H1 (cell line): ENCODE measurements around the gene DUOX1. TPM values are rescaled to one million over a fixed set of nuclear protein-coding genes. Genes with fewer than 3 reads are reported as not detected.

Experiments
- CTCF ChIA-PET: fragments of 300-600 bp; sonication (Branson Sonifier 250); formaldehyde crosslinking; loops from one replicate; lab custom pipeline; 2021; ENCODE audit not compliant: partially characterized antibody; lab: Charles Lee
- POLR2A ChIA-PET: fragments of 300-600 bp; sonication (Branson Sonifier 250); formaldehyde crosslinking; loops from one replicate; lab custom pipeline; 2021; ENCODE audit warnings: inconsistent platforms; ENCODE audit not compliant: partially characterized antibody; lab: Charles Lee
- DNase-seq, 2 experiments: peaks; one replicate each; pipeline versions ENCODE4 v3.0.0 to v3.0.0-alpha.2; 2010 to 2022; ENCODE audit warnings: low spot score in 2 of 2, low read depth in 1 of 2, mixed read lengths in 1 of 2
- FAIRE-seq: peaks from 2 replicates; lab custom pipeline; 2011; peaks lifted over from hg19 to GRCh38; lab: Jason Lieb, UNC
- H2AFZ ChIP-seq: 2 replicates; pipeline ENCODE4 v1.8.1; 2012; ENCODE audit warnings: low read length, inconsistent platforms
- H2AK5ac ChIP-seq: 2 replicates; pipeline ENCODE4 v1.6.1; 2013; ENCODE audit warnings: low read depth, low read length
- H2BK120ac ChIP-seq: replicated peaks from 2 replicates; pipeline ENCODE3; 2013; ENCODE audit warnings: low read depth, low read length, inconsistent platforms
- H2BK12ac ChIP-seq: 2 replicates; pipeline ENCODE4 v1.6.1; 2013; ENCODE audit warnings: low read depth, low read length
- H2BK15ac ChIP-seq: 2 replicates; pipeline ENCODE4 v1.6.1; 2013; ENCODE audit warnings: low read length
- H2BK20ac ChIP-seq: 2 replicates; pipeline ENCODE4 v1.6.1; 2013; ENCODE audit warnings: low read length
- H2BK5ac ChIP-seq: 2 replicates; pipeline ENCODE4 v1.6.1; 2013; ENCODE audit warnings: low read depth, low read length
- H3K14ac ChIP-seq: 2 replicates; pipeline ENCODE4 v1.6.1; 2013; ENCODE audit warnings: inconsistent platforms; ENCODE audit not compliant: insufficient read length
- H3K18ac ChIP-seq: 2 replicates; pipeline ENCODE4 v1.6.1; 2013; ENCODE audit warnings: low read length; ENCODE audit errors: extremely low read depth
- H3K23ac ChIP-seq: 2 replicates; pipeline ENCODE4 v1.6.1; 2013; ENCODE audit warnings: inconsistent platforms; ENCODE audit not compliant: insufficient read length
- H3K23me2 ChIP-seq: 2 replicates; pipeline ENCODE4 v1.6.1; 2013; ENCODE audit warnings: low read depth, low read length
- H3K27ac ChIP-seq: 2 replicates; pipeline ENCODE4 v1.6.1; 2011; ENCODE audit warnings: low read depth, low read length, inconsistent platforms
- H3K27me3 ChIP-seq, 4 experiments: replicated peaks in 1 of 4; 1 replicate in 1 of 4; 2 replicates in 3 of 4; pipeline versions ENCODE4 v1.6.1 to v1.8.1; 2011 to 2013; ENCODE audit warnings: low read length in 3 of 4, mild to moderate bottlenecking in 3 of 4, inconsistent platforms in 2 of 4, mixed read lengths in 2 of 4, moderate library complexity in 1 of 4; ENCODE audit not compliant: control insufficient read depth in 3 of 4, insufficient read depth in 3 of 4; ENCODE audit errors: extremely low read depth in 1 of 4
- H3K36me3 ChIP-seq, 4 experiments: 2 replicates each; pipeline versions ENCODE4 v1.6.1 to v1.8.1; 2011 to 2013; ENCODE audit warnings: mild to moderate bottlenecking in 4 of 4, low read length in 3 of 4, moderate library complexity in 2 of 4, control low read depth in 1 of 4, inconsistent platforms in 1 of 4; ENCODE audit not compliant: insufficient read depth in 4 of 4, control insufficient read depth in 2 of 4
- H3K4ac ChIP-seq: replicated peaks from 2 replicates; pipeline ENCODE3; 2013; ENCODE audit warnings: low read length, low read depth, mixed read lengths, inconsistent platforms; ENCODE audit not compliant: insufficient read length
- H3K4me1 ChIP-seq, 4 experiments: replicated peaks in 1 of 4; 1 replicate in 1 of 4; 2 replicates in 3 of 4; pipeline versions ENCODE4 v1.6.1 to v1.8.1; 2011 to 2013; ENCODE audit warnings: low read length in 3 of 4, inconsistent platforms in 2 of 4, mixed read lengths in 1 of 4; ENCODE audit not compliant: insufficient read depth in 4 of 4, control insufficient read depth in 3 of 4
- H3K4me2 ChIP-seq, 2 experiments: 2 replicates each; pipeline versions ENCODE4 v1.6.1 to v1.8.1; 2011 to 2013; ENCODE audit warnings: low read depth in 2 of 2, low read length in 2 of 2, control low read depth in 1 of 2, inconsistent platforms in 1 of 2, mild to moderate bottlenecking in 1 of 2; ENCODE audit not compliant: insufficient read depth in 1 of 2
- H3K4me3 ChIP-seq, 4 experiments: fragments of 200-600, 300-600 bp in 1 of 4; sonication (generic), shearing (Covaris generic), sonication (Bioruptor Twin) in 1 of 4; 2 replicates each; pipeline versions ENCODE4 v1.5.1 to v1.8.1; 2011 to 2016; ENCODE audit warnings: low read length in 4 of 4, low read depth in 3 of 4, control low read depth in 2 of 4, inconsistent platforms in 2 of 4, mild to moderate bottlenecking in 2 of 4, mixed read lengths in 1 of 4, moderate library complexity in 1 of 4; ENCODE audit not compliant: insufficient read depth in 2 of 4; ENCODE audit errors: extremely low read depth in 1 of 4
- H3K56ac ChIP-seq: replicated peaks from 2 replicates; pipeline ENCODE3; 2013; ENCODE audit warnings: low read depth, mild to moderate bottlenecking, mixed read lengths, low read length, inconsistent platforms; ENCODE audit not compliant: insufficient read length
- H3K79me1 ChIP-seq: 2 replicates; pipeline ENCODE4 v1.6.1; 2013; ENCODE audit warnings: low read depth, low read length, control low read depth
- H3K79me2 ChIP-seq, 2 experiments: 2 replicates each; pipeline versions ENCODE4 v1.6.1 to v1.8.1; 2012 to 2013; ENCODE audit warnings: low read length in 2 of 2, mild to moderate bottlenecking in 2 of 2, inconsistent platforms in 1 of 2; ENCODE audit not compliant: insufficient read depth in 2 of 2, control insufficient read depth in 1 of 2
- H3K9ac ChIP-seq, 4 experiments: replicated peaks in 1 of 4; 1 replicate in 1 of 4; 2 replicates in 3 of 4; pipeline versions ENCODE4 v1.6.1 to v1.8.1; 2011 to 2013; ENCODE audit warnings: low read depth in 3 of 4, low read length in 3 of 4, control low read depth in 2 of 4, mild to moderate bottlenecking in 2 of 4, moderate library complexity in 2 of 4, inconsistent platforms in 1 of 4; ENCODE audit errors: extremely low read depth in 1 of 4
- H3K9me3 ChIP-seq, 2 experiments: 2 replicates each; pipeline versions ENCODE4 v1.6.1 to v1.8.1; 2012 to 2013; ENCODE audit warnings: mild to moderate bottlenecking in 2 of 2, moderate library complexity in 2 of 2, control low read depth in 1 of 2, inconsistent platforms in 1 of 2, low read depth in 1 of 2, low read length in 1 of 2, mixed read lengths in 1 of 2; ENCODE audit not compliant: insufficient read depth in 2 of 2
- H4K20me1 ChIP-seq, 2 experiments: replicated peaks in 1 of 2; 2 replicates each; pipeline versions ENCODE3 to v1.8.1; 2011 to 2013; ENCODE audit warnings: inconsistent platforms in 2 of 2, low read length in 2 of 2, mild to moderate bottlenecking in 1 of 2; ENCODE audit not compliant: insufficient read depth in 2 of 2, control insufficient read depth in 1 of 2
- H4K5ac ChIP-seq: 2 replicates; pipeline ENCODE4 v1.6.1; 2013; ENCODE audit warnings: low read length, low read depth, mixed read lengths, inconsistent platforms; ENCODE audit not compliant: insufficient read length
- H4K8ac ChIP-seq: 2 replicates; pipeline ENCODE4 v1.8.0; 2013; ENCODE audit warnings: mild to moderate bottlenecking, moderate library complexity, low read length, inconsistent platforms; ENCODE audit not compliant: insufficient read depth; ENCODE audit errors: extremely low read depth
- H4K91ac ChIP-seq: replicated peaks from 2 replicates; pipeline ENCODE3; 2013; ENCODE audit warnings: low read length, mixed read lengths, inconsistent platforms; ENCODE audit not compliant: insufficient read length
- BACH1 ChIP-seq: IDR thresholded peaks from 2 replicates; pipeline ENCODE4 v1.6.1; 2012; ENCODE audit warnings: low read length, improper control_type of control experiment
- FOSL1 ChIP-seq: IDR thresholded peaks from 2 replicates; pipeline ENCODE4 v1.6.1; 2011; ENCODE audit warnings: mild to moderate bottlenecking, low read depth, low read length, moderate library complexity; ENCODE audit not compliant: insufficient read depth
- SIRT6 ChIP-seq: IDR thresholded peaks from one replicate; pipeline ENCODE4 v1.7.1; 2012; ENCODE audit warnings: low read length, inconsistent platforms
- SP4 ChIP-seq: IDR thresholded peaks from 2 replicates; pipeline ENCODE4 v1.6.1; 2012; ENCODE audit warnings: low read length, inconsistent platforms
- TBP ChIP-seq: IDR thresholded peaks from 2 replicates; pipeline ENCODE4 v1.6.1; 2011; ENCODE audit warnings: low read depth, low read length, improper control_type of control experiment
- YY1 ChIP-seq: IDR thresholded peaks from 2 replicates; pipeline ENCODE4 v1.6.1; 2011; ENCODE audit warnings: low read depth, mild to moderate bottlenecking, low read length
- WGBS, 2 experiments: shearing (Covaris generic) in 1 of 2; methylation state at CpG; one replicate each; pipeline versions ENCODE4 v1.1.6 to v1.1.7; 2013 to 2015; ENCODE audit warnings: low lambda C conversion rate in 2 of 2, mixed read lengths in 2 of 2, inconsistent platforms in 1 of 2, low coverage in 1 of 2, missing lambda C conversion rate in 1 of 2; ENCODE audit not compliant: insufficient replicate concordance in 2 of 2, insufficient coverage in 1 of 2, insufficient read length in 1 of 2; ENCODE audit errors: extremely low coverage in 1 of 2, missing lambda C conversion rate in 1 of 2; 5-methylcytosine and 5-hydroxymethylcytosine counted together
- polyA plus RNA-seq, 7 experiments: library from polyadenylated mRNA; depleted of rRNA in 3 of 7; stranded (reverse) in 5 of 7; unstranded in 2 of 7; fragments of >200 nt in 5 of 7; fragments of 200-250 nt in 2 of 7; gene quantifications; 1 replicate in 5 of 7; 2 replicates in 1 of 7; 4 replicates in 1 of 7; pipeline versions ENCODE4 v1.2.1 to v1.2.3, GENCODE V29; 2011 to 2013; ENCODE audit warnings: missing spikeins in 2 of 7, mixed read lengths in 2 of 7
- total RNA-seq: library from RNA; stranded (reverse); fragmentation: NEBNext Ultra II Directional; extraction: Animal tissue kit (Norgen Biotek cat#: 25700); gene quantifications from 2 replicates; pipeline ENCODE4 v1.2.1, GENCODE V29; 2021
- TF ChIP-seq, protein P1 (sequence below): IDR thresholded peaks from 2 replicates; pipeline ENCODE4 v1.6.1; 2012; ENCODE audit warnings: inconsistent platforms

DUOX1 gene
- total and polyA plus RNA-seq, 2 of the 8 experiments (the other 6 are each of a cell fraction or from before 2014, with no cell fraction given) = 0.84 to 1.4 TPM

DNA sequence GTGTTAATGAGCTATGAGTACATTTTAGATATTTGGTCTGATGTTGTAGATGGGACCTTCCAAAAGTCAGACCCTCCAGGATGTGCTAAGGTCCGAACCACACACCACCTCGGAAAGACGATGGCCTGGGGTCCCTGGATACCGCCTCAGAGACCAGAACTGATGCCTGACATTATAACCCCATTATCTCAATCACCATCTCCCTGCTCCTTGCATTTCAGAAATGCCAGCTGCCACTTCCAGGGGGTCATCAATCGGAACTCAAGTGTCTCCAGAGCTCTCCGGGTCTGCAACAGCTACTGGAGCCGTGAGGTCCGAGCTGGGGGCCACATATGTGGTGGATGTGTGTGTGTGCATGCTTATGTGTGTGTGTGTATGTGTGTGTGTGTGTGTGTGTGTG lies 7.9 kb downstream of the DUOX1 start:
- no peak overlapping the region for H4K91ac ChIP-seq
- no peaks in the 10 kb centered on the region for H3K23me2 ChIP-seq
- no peak overlapping the region for H2BK120ac ChIP-seq
- H3K18ac ChIP-seq = no peak overlapping the region
- POLR2A ChIA-PET = no interaction called here
- no peak overlapping the region for H3K9ac ChIP-seq
- no peak overlapping the region for H2BK15ac ChIP-seq
- H2AFZ ChIP-seq = no peak overlapping the region
- H2BK12ac ChIP-seq = no peak overlapping the region
- H3K14ac ChIP-seq = no peak overlapping the region
- no peak overlapping the region for H3K27ac ChIP-seq
- no peak overlapping the region for H3K4me2 ChIP-seq
- no peak for DNase-seq
- H3K36me3 ChIP-seq = no peaks in the 10 kb centered on the region
- H2BK20ac ChIP-seq = no peak overlapping the region
- no peak for TF ChIP-seq SIRT6
- TF ChIP-seq SP4 = no peak
- TF ChIP-seq BACH1 = no peak
- TF ChIP-seq TBP = no peak
- no peak for TF ChIP-seq FOSL1
- TF ChIP-seq, protein P1, sequence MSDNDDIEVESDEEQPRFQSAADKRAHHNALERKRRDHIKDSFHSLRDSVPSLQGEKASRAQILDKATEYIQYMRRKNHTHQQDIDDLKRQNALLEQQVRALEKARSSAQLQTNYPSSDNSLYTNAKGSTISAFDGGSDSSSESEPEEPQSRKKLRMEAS = no peak
- no peak for TF ChIP-seq YY1
- H2AK5ac ChIP-seq = no peak overlapping the region
- H4K8ac ChIP-seq = no peak overlapping the region
- H4K20me1 ChIP-seq = no peaks in the 10 kb centered on the region
- FAIRE-seq = no peak
- no peak overlapping the region for H2BK5ac ChIP-seq
- CTCF ChIA-PET = interaction anchor here (0.7 to 10.1 kb wide), 8 partner anchors 9 to 78 kb away, joined by 3 to 57 read pairs (median 5); no protein-coding TSS in a partner anchor
- peaks cover 0 to 7% (median 3%) of the 10 kb centered on the region in 4 experiments; a peak in 3 of 7 replicates for H3K4me1 ChIP-seq
- H3K79me1 ChIP-seq = no peaks in the 10 kb centered on the region
- H3K79me2 ChIP-seq = no peaks in the 10 kb centered on the region
- H3K4ac ChIP-seq = no peak overlapping the region
- no peak overlapping the region for H4K5ac ChIP-seq
- no peaks in the 10 kb centered on the region for H3K9me3 ChIP-seq
- H3K27me3 ChIP-seq = peaks cover 32 to 48% (median 40%) of the 10 kb centered on the region in 4 experiments
- no peak overlapping the region for H3K4me3 ChIP-seq
- 93% methylated on average over 8 of the region's 8 CpGs; no CpG with 5 or more reads in 1 of the 2 experiments for whole genome bisulfite sequencing, 2 experiments
- no peak overlapping the region for H3K23ac ChIP-seq
- no peak overlapping the region for H3K56ac ChIP-seq
